ENCODE results near the gene TENT5C.
A peak's percentile ranks its signal among the peaks of the same experiment; 100 is the strongest.

TENT5C gene

DNA sequence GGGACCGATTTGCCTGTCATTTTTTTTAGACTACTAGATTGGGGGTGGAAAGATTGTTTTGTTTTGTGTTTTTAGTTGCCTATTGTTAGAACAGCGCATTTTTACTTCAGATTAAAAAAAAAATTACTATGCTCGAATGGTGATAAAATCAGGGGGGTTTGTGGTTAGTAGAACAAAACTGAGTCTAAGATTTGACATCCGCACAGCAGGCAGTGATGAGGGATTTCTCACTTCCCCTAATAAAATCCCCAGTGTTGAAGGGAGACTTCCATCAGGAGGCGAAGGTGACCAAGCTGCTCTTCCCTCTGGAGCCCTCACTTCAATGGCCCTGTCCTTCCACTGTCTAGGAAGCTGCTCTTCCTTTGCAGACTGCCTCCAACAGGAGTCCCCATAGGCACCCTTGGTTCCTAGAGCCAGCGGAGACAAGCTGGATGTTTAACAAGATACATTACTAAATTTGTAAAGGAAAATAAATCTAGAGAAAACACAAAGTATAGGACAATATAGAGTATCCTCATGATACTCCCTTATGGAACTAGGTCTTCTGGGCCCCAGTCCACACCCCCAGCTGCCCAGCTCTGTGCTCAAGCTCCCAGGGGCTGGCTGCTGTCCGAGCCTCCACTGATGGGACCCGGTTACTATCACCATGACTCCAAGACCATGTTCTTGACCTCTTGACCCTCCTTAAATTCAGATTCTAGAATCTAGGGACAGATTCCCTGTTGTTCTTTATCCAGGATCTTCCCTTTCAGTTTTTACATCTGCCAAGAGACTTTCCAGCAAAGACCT lies 31.0 kb downstream of the TENT5C start:
- DNase-seq: no peak

DNA sequence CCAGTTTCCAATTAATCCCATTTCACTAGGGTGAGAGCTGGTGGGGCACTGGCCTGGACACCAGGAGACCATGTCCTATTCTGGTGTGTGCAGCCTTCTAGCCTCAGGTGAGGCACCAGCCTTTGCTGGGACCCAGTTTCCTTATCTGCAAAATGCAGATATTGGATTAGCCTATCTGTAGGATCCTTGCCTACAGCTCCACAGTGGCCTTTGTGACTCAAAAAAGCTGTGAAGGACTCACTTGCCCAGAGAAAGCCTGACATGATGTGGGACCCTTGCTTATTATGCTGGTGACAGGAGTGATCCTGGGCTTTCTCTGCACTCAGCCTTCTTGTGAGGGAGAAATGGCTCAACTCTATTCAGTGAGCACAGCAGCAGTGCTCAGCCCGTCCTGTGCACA lies 32.3 kb downstream of the TENT5C start:
- DNase-seq: no peak

DNA sequence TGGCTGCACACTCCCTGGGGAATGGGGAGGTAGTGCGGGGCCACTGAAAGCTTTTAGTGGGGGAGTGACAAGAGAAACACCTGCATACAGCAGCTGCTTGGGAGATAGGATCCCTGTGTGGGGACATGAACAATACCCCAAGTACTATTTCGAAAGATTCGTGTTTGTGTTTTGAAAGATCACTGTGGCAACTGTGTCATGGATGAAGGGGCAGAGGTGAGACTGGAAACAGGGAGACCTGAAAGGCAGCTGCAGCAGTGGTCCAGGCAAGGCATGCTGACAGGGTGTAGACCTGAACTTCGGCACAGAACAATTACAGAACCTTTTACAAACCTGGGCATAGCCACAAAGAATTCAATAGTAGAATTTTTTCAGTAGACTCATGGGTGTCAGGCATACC lies 32.9 kb downstream of the TENT5C start:
- DNase-seq: peak; percentile 34

DNA sequence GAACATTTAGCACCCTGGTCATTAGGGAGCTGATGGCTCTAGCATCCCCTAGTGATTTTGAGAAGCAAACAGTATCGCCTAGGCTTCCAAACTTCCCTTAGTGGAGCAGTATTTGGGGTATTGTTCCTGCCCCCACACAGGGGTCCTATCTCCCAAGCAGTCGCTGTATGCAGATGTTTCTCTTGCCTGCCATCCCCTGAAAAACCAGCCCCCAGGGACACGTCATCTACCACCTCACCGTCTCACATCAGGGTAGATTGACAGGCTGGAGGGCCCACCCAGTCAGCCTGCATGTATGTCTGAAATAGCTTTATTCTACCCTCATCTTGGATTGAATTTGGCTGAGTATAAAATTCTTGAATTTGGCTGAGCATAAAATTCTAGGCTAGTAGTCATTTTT lies 33.9 kb downstream of the TENT5C start:
- DNase-seq: no peak

DNA sequence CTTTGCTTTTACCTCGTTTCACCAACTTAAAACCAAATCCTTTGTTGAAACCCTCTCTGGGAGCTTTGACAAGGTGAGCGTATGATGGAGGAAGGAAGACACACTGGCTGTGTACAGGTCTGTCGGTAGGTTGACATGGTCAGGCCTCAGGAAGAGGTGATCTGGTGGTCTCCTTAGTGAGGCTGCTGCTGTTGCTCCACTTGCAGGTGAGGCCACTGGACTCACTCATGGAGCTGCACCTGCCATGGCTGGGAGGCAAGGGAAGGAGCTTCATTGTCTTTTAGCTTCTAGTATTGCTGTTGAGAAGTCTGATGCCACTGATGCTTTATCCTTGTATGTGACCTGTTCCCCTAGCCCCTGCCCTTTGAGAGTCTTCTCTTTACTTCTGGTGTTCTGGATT lies 35.7 kb downstream of the TENT5C start:
- no peak for DNase-seq

DNA sequence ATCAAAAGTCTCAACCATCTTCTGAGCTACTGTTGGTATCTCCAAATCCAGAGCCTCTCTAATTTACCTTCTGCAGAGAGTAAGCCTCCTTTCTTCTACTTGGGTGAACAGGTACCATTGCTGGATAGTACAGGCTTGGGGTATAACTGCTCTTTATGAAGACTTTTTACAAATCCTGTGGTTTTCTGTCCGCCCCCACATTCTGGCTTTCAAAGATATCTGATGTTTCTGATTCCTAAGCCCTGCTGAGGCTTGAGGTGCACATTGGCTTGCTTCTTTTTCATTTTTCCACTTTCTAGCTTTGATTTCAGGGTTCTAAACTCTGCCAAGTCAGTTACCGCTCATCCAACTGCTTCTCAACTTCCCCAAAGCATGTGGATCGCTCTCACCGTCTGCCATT lies 37.1 kb downstream of the TENT5C start:
- no peak for DNase-seq

DNA sequence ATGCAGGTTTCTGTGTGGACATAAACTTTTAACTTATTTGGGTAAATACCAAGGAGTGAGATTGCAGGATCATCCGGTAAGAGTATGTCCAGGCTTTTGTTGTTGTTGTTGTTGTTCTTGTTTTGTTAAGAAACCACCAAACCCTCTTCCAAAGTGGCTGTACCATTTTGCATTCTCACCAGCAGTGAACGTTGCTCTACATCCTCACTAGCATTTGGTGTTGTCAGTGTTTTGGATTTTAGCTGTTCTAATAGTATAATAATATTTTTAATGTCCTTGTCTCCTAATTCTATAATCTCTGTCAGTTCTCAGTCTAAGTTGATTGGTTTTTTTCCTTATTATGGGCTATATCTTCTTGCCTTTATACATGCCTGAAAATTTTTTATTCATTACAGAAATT lies 37.8 kb downstream of the TENT5C start:
- DNase-seq: no peak

DNA sequence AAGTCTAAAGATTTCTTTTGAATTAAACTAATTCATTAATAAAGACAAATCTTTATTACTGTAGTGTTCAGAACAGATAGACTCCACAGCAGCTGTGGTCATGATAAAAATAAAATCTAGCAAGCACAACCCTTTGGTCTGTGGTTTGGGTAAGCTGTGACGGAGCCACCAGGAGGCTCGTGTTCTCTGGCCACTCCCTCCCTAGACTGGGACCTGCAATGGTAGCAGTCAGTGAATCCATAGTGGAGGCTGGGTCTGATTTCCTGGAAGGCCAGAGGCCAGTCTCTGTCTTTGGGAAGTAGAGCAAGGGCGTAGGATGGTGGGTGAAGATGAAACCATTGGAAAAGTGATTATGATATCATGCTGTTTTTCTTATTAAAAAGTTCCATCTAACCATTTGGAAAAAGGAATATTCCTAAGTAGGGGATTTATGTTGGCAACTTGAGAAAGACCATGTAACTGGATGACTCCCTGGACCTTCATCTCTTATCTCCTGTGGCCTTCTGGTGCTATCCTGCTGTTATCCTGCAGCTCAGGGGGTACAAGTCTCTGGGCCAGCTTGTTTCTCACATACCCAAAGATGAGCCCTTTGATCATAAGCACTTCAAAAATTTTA lies 39.0 kb downstream of the TENT5C start:
- DNase-seq: no peak

DNA sequence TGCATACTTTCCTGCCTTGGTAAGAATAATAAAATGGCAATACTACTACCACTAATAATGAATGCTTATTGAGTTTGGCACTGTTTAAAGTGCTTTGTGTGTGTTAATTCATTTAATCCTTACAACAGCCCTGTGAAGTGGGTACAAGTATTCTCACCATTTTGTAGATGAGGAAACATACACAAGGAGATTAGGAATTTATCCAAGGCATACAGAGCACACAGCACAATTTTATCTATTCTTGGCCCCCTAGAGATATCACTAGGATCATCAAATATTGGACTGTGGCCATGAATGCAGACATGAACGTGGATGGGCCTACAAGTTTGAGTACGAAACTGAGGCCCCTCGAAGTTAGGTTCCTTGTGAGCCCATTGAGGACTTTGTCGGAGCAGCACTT lies 39.5 kb downstream of the TENT5C start:
- no peak for DNase-seq

DNA sequence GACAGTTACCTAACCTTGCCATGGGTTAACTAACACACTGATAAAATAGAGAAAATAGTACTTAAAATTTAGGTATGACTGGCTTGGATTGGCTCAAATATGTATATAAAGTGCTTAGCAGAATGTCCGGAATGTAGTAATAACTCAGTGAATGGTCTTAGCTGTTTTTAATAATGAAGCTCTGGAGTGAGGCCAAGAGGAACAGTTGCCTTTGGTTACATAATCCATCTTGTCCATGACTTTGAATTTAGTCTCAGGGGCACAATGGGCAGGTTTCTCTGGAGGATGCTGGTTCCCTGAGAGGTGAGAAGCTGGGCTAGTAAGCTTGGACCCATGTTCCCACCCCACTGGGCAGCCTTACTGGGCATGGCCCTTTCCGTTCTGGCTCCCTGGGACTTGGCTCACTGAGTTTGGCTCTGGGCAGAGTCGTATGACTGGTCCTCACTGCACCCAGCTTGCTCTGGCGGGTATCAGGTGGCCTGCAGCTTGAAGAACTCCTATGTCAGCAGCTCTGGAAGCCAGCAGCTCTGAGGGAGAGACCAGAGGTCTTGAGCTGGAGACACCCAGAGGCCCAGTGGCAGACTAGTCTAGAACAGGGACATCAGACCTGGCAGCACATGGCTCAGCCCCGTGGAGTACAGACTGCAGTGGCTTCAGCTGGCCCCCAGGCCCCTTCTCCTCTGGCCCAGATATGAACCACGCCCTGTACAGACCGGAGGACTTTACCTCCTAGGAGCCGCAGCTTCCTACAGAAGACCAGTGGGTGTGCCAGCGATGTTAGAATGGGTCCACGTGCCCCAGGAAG lies 40.4 kb downstream of the TENT5C start:
- no peak for DNase-seq

DNA sequence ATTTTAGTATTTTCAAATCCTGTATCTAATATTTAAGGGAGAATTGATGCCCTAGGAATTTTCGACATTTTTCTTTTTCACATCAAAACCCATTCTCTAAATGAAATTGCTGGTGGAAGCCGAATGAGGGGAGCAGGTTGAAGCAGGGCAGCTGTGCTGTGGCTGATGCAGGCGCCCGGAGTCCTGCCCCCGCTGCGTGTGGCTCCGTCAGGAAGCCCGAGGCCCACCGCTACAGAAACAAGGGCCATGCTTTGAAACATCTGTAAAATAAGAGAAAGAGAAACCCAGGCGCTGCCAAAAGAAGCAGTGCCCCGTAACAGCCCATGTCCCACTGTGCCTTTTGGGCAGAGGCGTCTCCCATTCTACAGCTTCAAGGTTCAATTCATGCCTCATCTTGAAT lies 41.1 kb downstream of the TENT5C start:
- DNase-seq: no peak

DNA sequence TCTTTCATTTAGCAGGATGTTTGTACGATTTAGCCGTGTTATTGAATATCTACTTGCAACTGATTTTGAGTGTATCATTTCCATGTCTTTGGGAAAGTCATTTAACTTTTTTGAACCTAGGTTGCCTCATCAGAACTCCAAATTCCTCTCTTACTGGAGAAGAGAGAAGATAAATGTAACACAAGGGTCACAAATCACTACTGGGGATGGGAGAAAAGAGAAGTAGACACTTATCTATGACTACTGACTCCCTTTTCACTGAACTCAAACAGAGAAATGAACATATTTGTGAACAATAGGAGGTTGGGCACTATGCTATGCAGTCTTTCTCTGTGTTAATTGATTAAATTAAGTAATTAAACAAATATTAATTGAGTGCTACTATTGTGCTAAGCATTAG lies 42.2 kb downstream of the TENT5C start:
- DNase-seq: no peak

DNA sequence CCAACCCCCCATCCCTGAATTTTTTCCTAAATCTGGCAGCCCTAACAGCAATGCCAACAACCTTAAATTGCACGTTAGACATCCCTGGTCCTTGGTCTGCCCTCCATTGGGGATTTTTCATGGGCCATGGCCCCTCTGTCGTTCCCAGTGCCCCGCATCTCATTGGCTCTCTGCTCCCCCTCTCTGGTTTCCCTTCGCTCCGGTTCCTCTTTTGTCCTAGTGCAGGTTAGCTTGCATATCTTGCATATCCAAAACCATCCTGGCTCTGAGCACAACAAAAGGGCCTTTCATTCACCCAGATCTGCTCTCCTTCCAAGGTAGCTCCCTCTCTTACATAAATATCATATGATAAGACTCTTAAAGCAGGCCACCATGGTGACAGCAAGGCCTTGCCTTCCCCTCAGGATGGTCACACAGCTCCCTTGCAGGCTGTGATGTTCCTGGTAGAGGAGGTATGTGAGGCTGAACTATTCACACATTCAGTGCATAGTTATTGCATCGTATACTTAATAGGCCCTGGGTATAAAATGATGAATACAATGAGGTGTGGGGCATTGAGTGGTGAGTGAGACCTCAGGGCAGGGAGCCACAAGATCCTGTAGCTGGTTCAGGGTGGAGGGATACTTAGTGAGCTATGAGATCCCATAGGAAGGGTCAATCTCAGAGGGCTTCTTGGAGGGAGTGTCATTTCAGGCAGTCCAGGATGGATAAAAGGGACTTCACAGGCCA lies 45.2 kb downstream of the TENT5C start:
- no peak for DNase-seq

DNA sequence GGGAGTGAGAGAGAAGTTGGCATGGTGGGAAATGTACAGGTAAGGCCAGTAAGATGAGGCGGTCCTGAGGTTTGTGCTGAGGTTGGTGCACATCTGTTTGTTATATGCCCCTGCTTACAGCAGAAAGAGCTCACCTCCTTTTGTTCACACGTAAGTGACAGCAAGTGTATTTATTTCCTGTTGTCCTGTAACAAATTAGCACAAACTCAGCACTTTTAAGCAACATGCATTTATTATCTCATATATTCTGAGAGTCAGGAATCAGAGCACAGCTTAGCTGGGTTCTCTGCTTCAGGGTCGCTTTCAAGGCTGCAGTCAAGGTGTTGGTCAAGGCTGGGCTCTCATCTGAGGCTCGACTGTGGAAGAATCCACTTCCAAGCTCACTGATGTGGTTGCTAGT lies 45.8 kb downstream of the TENT5C start:
- no peak for DNase-seq

DNA sequence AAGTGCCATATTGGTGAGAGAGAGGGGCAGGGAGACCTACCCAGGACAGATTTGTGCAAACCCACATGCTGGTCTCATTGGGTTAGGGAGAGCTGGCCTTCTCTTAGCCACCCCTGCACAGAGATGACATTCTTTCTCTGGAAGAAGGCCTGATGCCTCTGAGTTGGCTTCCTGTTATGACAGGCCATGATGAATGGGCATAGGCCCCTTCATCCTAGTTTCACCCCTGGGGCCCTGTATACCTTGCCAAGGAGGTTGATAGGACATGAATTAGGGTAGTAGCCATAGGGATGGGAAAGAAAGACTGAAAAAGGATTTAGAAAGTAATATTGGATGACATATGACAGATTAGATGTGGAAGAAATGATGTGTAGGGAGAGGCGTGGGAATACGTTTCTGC lies 46.6 kb downstream of the TENT5C start:
- DNase-seq: no peak

DNA sequence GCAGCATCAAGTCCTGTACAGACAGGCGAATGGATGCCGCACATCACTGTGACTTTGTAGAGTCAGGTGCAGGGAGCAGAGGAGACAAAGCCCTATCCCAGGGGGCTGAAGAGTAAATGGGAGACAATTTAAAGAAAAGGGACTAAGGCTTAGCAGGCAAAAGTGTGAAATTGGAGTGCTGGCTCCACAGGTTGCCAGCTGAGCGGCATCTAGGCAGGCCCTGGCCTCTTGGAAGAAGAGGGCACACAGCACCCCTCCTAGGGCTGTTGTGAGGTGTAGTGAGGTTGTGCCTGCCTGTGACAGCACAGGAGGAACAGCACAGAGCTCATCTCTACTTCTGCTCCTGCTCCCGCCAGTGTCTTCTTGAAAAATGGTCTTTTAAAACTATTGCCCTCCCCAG lies 47.3 kb downstream of the TENT5C start:
- no peak for DNase-seq

DNA sequence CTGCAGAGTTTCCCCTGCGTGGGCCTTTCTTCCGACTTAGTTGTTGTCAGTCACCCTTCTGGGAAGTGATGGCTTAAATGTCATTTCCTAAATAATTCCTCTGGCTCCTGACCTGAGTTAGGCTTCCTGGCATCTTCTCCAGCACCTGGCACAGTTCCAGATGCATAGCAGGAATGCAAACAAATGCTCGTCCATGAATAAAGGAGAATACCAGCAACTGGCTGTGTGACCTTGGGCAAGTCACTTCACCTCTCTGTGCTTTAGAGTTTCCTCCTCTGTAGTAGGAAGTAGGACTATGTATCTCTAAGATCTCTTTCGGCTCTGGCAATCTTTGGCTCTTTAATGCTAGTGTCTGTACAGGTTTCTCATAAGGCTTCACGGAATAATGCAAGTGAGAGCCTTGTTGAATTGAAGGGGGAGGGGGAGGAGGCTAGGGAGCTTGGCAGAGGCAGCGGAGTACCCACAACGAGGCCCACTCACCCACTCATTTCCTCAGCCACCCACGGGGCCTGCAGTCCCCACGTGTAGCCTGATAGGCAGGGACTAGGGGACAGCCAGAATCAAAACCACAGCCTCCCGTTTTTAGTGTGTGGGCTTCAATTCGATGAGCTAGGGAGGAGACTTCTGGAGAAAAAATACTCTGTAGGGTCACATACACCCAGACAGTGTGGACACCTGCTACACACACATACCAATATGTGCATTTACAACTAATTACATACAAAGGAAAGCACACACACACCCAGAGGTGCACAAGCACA lies 48.1 kb downstream of the TENT5C start:
- no peak for DNase-seq

DNA sequence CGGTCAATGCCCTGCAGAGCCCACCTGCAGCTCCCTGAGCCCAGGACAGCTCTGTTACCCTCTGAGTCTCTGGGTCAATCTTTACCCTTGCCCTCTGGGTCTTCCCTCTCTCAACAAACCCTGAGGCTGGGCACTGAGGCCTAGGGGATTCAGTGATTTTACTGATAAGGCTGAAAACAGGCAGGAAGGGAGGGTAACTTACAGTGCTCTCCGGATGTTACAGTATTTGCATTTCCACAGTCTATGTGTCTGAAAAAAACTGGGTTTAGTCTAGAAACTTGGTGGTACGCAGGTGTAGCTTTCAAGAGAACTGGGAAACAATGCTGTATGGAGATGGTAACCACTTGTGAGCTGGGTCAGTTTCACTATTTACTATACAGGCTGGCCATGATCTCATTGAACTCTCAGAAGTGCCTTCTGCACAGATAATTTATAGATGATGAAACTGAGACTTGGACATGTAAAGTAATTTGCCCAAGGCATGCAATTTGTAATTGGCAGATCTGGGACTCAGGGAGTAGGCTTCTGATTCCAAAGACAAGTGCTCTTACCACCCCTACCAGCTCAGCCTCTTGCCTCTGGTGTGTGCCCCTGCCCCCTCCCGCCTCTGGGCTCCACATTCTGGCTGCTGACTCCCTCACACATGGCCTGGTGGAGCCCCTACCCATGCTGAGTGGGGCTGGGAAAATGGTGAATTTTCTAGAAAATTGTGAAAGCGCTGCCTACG lies 48.8 kb downstream of the TENT5C start:
- no peak for DNase-seq

DNA sequence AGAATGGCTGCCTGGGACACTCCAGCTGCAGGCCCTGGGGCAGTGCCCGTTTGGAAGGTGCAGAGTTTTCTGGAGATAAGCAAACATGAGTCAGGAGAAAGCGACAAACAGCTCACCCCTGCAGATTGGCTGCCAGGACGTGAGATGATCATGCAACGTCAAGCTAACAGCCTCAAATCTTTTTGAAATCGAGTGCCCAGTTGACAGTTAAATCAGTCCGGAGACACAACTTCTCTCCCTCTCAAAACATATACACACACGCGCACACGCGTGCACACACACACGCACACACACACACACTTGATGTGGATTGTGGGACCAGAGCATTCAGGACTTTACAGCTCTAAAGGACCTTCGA lies 49.4 kb downstream of the TENT5C start:
- DNase-seq: no peak

DNA sequence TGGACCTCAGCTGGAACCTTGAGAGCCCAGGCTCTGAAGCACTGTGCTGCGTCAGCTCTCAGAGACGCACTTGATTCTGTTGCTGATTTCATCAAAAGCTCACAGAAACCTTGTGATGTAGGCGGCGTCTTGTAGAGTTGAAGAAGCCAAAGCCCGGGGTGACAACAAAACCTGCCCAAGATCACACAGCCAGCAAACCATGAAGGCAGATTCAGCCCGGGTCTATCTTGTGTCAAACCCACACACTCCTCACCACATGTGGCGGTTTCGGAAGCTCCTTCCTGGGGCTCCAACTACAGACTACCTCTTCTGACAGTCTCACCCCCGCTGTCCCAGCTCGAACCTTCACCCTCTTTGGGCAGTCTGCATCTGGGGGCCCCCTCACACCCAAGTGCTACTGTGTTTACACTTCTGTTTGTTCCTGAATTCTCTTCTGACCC lies 50.4 kb downstream of the TENT5C start:
- no peak for DNase-seq

DNA sequence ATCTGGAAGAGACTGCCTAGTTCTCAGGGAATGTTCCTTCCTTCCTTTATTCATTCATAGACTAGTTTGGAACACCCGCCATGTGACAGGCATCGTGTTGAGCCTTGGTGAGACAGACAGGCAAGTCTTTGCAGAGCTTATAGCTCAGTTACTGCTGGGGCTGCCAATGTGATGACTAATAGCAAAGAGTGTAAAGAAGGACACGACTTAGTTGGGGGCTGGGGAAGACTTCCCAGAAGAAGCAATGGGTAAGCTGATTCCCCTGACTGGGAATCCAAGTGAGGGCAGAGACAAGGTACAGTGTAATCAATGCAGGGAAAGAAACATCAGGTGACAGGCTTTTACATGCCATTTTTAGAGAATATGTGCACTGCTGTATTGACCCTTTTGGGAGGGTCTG lies 51.2 kb downstream of the TENT5C start:
- no peak for DNase-seq
